Measurements from ENCODE around the gene COX7A2L. TPM values are rescaled to one million over a fixed set of nuclear protein-coding genes. Genes with fewer than 3 reads are reported as not detected.
A peak's percentile ranks its signal among the peaks of the same experiment; 100 is the strongest.
"Not testable (repeated sequence)": the region's sequence is repeated elsewhere in the genome, so short reads cannot be mapped to it uniquely, and the experiment has no call there.

COX7A2L gene
- total and polyA plus RNA-seq, 5 experiments from 2014 or later, result 73.1 to 222 (median 174) TPM

DNA sequence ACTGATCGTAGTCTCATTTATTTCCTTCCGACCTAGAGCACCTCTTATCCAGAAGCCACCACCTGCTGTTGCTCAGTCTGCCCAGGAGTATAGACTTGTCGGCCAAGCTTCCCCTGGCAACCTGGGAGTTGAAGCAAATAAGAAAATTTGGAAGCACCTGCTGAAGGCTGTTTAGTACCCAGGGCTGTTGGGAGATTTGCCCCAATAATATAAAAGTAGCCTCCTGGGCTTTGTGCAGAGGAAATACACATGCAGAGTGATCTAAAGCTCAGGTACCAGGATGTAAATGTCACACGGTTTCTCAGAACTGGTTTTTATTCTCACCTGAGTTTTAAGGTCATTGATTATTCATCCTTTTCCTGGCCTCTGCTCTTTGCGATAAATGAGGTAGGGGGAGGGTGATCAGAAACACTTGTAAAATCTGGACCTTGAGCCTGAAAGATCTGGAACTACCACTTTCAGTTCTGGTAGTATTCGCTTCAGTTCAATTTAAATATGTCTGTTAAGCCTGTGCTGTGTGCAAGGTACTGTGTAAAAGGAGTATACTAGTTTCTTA is 789 bp upstream of the COX7A2L start:
- POLR2A ChIA-PET, result interaction anchor here (0.6 to 1.7 kb wide), 6 partner anchors 17 to 1634 kb away, joined by 3 to 4 read pairs (median 3); partner anchors contain the start of gene LRPPRC
- peaks cover 23 to 47% (median 45%) of the 10 kb centered on the region in 4 donors for H3K4me1 Mint-ChIP-seq
- peak in 1 of 2 donors; percentile 1 for ATAC-seq
- H3K9me3 Mint-ChIP-seq, result no peaks in the 10 kb centered on the region
- H3K27me3 Mint-ChIP-seq, result no peaks in the 10 kb centered on the region
- H3K27ac Mint-ChIP-seq, result peak overlapping the region; percentile 98 to 99 (median 99)
- H3K36me3 Mint-ChIP-seq, result peaks cover 0 to 6% (median 3%) of the 10 kb centered on the region in 3 donors
- H3K4me3 Mint-ChIP-seq, result peak overlapping the region; percentile 87 to 95 (median 90)
- no peak for DNase-seq

DNA sequence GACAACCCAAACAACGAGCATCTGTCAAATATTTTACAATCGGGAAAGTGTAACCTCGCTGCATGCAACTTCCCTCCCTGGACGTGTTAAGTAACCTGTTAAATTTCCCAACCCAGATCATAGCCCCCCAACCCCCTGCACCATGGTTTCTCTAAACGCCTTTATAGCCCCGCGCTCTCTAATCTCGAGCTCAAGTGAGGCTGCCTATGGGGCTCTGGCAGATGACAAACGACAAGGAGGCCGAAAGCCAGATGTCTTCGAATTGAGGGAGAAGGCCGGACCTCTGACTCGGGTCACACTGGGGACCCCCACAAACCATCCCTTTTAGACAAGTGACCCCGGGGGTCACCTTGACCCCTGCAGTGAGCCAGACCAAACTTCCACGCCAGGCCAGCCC is 526 bp downstream of the COX7A2L start:
- ATAC-seq, result no peak
- no peaks in the 10 kb centered on the region for H3K27me3 Mint-ChIP-seq
- DNase-seq, result peak in 3 of 10 donors; percentile 13 to 20 (median 15)
- H3K27ac Mint-ChIP-seq, result peak overlapping the region; percentile 98 to 99 (median 99)
- POLR2A ChIA-PET, result interaction anchor here (0.6 to 1.7 kb wide), 5 partner anchors 9 to 119 kb away, joined by 3 to 4 read pairs (median 3); no protein-coding TSS in a partner anchor
- H3K9me3 Mint-ChIP-seq, result no peaks in the 10 kb centered on the region
- H3K4me3 Mint-ChIP-seq, result peak overlapping the region; percentile 87 to 95 (median 90)
- peaks cover 0 to 13% (median 3%) of the 10 kb centered on the region in 3 donors for H3K36me3 Mint-ChIP-seq
- peaks cover 28 to 58% (median 55%) of the 10 kb centered on the region in 4 donors for H3K4me1 Mint-ChIP-seq

DNA sequence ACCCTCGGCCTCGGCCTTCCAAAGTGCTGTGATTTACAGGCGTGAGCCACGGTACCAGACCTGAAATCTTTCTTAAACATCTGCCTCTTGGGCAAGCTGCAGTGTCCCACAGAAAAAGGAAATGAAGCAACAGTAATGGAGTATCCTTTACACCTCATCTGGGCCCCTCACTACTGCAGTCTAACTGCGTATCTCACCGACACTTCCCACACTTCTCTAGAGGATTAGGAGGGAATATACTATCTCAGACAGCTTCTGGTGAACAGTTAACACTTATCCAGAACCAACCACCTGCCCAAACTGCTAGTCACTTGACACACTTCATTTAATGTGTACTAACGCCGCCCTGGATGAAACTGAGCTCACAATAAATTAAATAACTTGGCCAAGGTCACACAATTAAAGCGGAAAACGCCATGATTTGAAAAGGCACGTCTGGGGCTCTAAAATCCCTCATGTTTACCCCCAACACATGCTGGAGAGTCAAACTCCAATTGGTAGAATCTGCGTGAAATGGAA is 993 bp downstream of the COX7A2L start:
- peaks cover 30 to 60% (median 58%) of the 10 kb centered on the region in 4 donors for H3K4me1 Mint-ChIP-seq
- H3K27me3 Mint-ChIP-seq, result no peaks in the 10 kb centered on the region
- no peak for ATAC-seq
- DNase-seq, result peak in 2 of 10 donors; percentile 26 to 28
- no peaks in the 10 kb centered on the region for H3K9me3 Mint-ChIP-seq
- peaks cover 0 to 13% (median 3%) of the 10 kb centered on the region in 3 donors for H3K36me3 Mint-ChIP-seq
- peak overlapping the region; percentile 98 to 99 (median 99) for H3K27ac Mint-ChIP-seq
- peak overlapping the region; percentile 87 to 95 (median 90) for H3K4me3 Mint-ChIP-seq
- POLR2A ChIA-PET, result interaction anchor here (1.0 to 1.7 kb wide), 3 partner anchors 9 to 32 kb away, joined by 3 to 4 read pairs (median 3); no protein-coding TSS in a partner anchor

DNA sequence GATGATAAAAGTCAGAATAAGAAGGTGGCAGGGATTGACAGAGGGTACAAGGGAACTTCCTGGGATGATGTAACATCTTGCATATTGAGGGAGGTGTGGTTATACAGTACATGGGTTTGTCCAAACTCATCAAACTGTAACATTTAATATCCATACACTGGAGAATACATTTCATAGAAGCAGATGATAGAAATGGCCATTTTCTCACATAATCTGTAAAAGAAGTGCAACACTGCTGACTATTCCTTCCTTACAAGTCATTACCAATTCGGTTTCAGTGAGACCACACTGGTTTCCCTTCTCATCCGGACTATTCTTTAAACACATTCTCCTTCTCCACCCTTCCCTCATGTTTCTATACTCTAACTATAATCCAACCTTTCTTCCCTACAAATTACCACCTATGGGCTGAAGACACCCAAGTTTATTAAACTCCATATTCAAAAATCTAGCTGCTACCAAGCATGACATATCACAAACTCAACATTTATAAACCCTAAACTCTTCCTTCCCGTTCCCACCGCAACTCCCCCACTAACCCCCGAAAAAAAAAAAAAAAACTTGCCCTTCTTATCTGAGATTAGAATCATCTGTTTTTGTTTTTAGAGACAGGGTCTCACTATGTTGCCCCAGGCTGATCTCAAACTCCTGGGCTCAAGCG is 1.6 kb downstream of the COX7A2L start:
- POLR2A ChIA-PET, result no interaction called here
- Mint-ChIP-seq H3K9me3 (no peaks in the 10 kb centered on the region), H3K27ac (peak overlapping the region; percentile 98 to 99 (median 99)), H3K4me1 (peaks cover 36 to 66% (median 64%) of the 10 kb centered on the region in 4 donors), H3K4me3 (peak overlapping the region; percentile 87 to 95 (median 90)), H3K36me3 (peaks cover 0 to 13% (median 3%) of the 10 kb centered on the region in 3 donors), H3K27me3 (no peaks in the 10 kb centered on the region)
- DNase-seq (peak in 2 of 10 donors; percentile 22 to 26), ATAC-seq (no peak)

DNA sequence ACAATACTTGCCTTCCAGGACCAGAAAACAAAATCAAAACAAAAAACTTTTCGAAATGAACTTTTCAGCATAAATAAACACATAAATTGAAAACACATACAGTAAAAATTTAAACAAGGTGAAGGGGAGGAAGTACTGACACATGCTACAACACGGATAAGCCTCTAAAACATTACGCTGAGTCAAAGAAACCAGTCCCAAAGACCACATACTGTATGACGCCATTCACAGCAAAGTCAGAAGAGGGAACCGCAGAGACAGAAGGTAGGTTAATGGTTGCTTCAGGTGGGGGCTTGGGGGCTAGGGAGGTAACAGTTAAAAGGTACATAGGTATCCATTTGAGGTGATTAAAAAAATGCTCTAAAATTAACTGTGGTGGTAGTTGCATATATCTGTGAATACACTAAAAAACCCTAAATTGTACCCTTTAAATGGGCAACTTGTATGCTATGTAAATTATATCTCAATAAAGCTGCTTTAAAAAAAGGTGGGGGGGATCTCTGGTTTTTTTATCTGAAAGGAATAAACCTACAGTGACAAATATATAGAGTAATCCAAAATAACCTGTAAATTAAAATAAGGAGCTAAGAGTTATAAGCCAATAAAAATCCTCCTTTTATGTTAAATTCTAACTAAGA is 7.1 kb downstream of the COX7A2L start:
- Mint-ChIP-seq H3K36me3 (peaks cover 0 to 60% (median 17%) of the 10 kb centered on the region in 3 donors), H3K27ac (peak overlapping the region in 7 of 10 donors; percentile 6 to 79 (median 54))
- peak; percentile 54 to 81 for ATAC-seq

DNA sequence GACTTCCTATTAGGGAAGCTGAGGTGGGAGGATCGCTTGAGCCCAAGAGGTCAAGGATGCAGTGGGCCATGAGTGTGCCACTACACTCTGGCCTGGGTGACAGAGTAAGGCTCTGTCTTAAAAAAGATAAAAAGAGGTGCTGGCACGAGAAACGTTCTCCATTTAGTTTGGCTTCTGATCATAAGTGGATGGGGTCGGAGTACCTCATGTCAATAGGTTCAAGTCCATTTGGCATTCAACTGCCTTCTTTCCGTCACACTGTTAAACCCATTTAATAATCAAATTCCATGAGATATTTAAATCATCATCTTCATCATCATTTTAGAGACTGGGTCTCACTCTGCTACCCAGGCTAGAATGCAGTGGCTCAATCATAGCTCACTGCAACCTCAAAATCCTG is 9.2 kb downstream of the COX7A2L start:
- POLR2A ChIA-PET, result interaction anchor here (0.9 kb wide), 1 partner anchor 9 kb away, joined by 3 read pairs; no protein-coding TSS in a partner anchor
- H3K36me3 Mint-ChIP-seq, result peaks cover 0 to 72% (median 21%) of the 10 kb centered on the region in 3 donors
- DNase-seq (no peak), ATAC-seq (no peak)
- H3K4me1 Mint-ChIP-seq, result peaks cover 24 to 51% (median 45%) of the 10 kb centered on the region in 4 donors
- H3K27ac Mint-ChIP-seq, result peak overlapping the region in 2 of 10 donors; percentile 6 to 21
- no peak overlapping the region for H3K4me3 Mint-ChIP-seq
- no peaks in the 10 kb centered on the region for H3K27me3 Mint-ChIP-seq
- H3K9me3 Mint-ChIP-seq, result no peaks in the 10 kb centered on the region

More for the DNA sequence above, 7.1 kb downstream of the COX7A2L start:
- DNase-seq, result peak in 1 of 10 donors; percentile 9
- H3K4me1 Mint-ChIP-seq, result peaks cover 31 to 64% (median 61%) of the 10 kb centered on the region in 4 donors
- POLR2A ChIA-PET, result no interaction called here
- H3K27me3 Mint-ChIP-seq, result no peaks in the 10 kb centered on the region
- no peaks in the 10 kb centered on the region for H3K9me3 Mint-ChIP-seq
- H3K4me3 Mint-ChIP-seq, result peak overlapping the region in 2 of 10 donors; percentile 0 to 19

DNA sequence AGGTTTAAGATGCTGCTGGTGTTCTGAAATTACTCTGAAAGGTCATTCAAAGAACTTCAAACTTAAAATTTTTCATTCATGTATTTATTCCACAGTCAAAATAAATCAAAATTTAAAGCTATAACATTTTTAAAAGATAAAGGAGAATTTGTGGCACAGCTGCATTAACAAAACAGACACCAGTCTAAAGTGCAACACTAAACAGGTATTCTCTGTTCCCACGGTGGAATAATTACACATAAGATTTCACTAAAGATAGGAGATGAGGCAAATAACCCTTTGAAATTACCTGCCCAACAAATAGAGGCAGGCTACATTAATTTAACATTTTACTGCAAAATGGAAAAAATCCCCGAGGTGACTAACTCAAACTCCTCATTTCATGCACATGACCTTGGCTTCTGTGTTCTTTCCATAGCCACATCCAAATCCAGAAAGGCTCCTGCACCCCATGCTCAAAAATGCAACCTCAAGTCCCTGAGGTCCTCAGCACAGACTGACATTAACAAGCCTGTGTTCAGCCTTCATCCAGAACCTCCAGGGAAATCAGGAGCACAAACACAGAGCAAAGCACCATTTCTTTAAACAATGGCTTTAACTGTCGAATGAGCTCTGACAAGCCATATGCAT is 10.5 kb downstream of the COX7A2L start:
- no peaks in the 10 kb centered on the region for H3K9me3 Mint-ChIP-seq
- H3K4me1 Mint-ChIP-seq, result peaks cover 21 to 43% (median 35%) of the 10 kb centered on the region in 4 donors
- POLR2A ChIA-PET, result interaction anchor here (0.7 kb wide), 1 partner anchor 13 kb away, joined by 6 read pairs; no protein-coding TSS in a partner anchor
- no peak for DNase-seq
- peak overlapping the region in 1 of 10 donors; percentile 29 for H3K27ac Mint-ChIP-seq
- ATAC-seq, result no peak
- peaks cover 0 to 73% (median 25%) of the 10 kb centered on the region in 3 donors for H3K36me3 Mint-ChIP-seq
- no peaks in the 10 kb centered on the region for H3K27me3 Mint-ChIP-seq
- no peak overlapping the region for H3K4me3 Mint-ChIP-seq

DNA sequence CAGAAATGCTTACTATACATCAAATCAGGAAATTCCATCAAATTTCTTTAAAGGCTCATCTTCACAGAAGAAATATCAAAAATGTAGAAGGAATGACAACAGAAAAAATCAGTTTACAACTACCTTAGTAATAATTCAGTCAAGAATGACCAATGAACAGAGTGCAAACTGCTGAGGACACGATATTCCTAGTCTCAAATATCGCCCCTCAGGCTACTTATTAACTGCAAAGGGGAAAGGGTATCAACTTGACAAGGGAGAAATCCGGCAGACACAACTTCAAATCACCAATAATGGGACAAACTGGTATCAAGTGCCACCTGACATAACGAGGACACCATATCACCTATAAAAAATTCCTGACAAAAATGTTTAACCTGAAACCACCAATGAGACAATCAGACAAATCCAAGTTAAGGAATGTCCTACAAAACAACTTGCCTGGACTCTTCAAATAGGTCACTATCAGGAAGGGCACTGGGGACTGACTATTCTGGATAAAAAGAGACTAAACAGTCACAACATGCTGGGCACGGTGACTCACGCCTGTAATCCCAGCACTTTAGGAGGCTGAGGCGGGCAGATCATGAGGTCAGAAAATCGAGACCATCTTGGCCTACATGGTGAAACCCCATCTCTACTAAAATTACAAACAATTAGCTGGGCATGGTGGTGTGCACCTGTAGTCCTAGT is 12.8 kb downstream of the COX7A2L start:
- H3K4me1 Mint-ChIP-seq, result peaks cover 12 to 29% (median 18%) of the 10 kb centered on the region in 4 donors
- POLR2A ChIA-PET, result no interaction called here
- H3K9me3 Mint-ChIP-seq, result no peaks in the 10 kb centered on the region
- ATAC-seq (no peak), DNase-seq (no peak)
- H3K4me3 Mint-ChIP-seq, result no peak overlapping the region
- H3K27me3 Mint-ChIP-seq, result no peaks in the 10 kb centered on the region
- peaks cover 0 to 89% (median 27%) of the 10 kb centered on the region in 3 donors for H3K36me3 Mint-ChIP-seq
- H3K27ac Mint-ChIP-seq, result peak overlapping the region in 1 of 10 donors; percentile 3

DNA sequence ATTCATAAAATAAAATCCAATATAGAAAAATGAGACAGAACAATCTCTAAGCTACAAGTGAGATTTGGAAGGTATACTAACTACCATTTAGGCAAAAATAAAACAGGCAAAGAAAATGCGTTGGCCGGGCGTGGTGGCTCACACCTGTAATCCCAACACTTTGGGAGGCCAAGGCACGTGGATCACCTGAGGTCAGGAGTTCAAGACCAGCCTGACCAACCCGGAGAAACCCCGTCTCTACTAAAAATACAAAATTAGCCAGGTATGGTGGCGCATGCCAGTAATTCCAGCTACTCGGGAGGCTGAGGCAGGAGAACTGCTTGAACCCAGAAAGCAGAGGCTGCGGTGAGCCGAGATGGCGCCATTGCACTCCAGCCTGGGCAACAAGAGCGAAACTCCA is 13.5 kb downstream of the COX7A2L start:
- DNase-seq, H3K27me3 Mint-ChIP-seq, H3K4me3 Mint-ChIP-seq, ATAC-seq, H3K9me3 Mint-ChIP-seq: not testable (repeated sequence)
- H3K27ac Mint-ChIP-seq, result peak overlapping the region in 1 of 10 donors; percentile 64
- H3K4me1 Mint-ChIP-seq, result peaks cover 13 to 30% (median 19%) of the 10 kb centered on the region in 4 donors
- peaks cover 0 to 86% (median 24%) of the 10 kb centered on the region in 3 donors for H3K36me3 Mint-ChIP-seq
- POLR2A ChIA-PET, result interaction anchor here (0.6 kb wide), 1 partner anchor 47 kb away, joined by 4 read pairs; no protein-coding TSS in a partner anchor

DNA sequence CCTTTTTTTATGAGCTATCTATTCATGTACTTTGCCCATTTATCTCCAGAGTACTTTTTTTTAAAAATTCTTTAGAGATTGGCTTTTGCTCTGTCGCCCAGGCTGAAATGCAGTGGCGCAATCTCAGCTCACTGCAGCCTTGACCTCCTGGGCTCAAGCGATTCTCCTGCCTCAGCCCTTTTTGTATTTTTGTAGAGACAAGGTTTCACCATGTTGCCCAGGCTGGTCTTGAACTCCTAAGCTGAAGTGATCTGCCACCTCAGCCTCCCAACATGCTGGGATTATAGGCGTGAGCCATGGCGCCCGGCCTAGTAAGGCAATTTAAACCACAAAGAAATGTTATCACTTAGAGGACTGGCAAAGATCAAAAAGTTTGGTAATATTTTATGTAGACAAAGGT is 14.2 kb downstream of the COX7A2L start:
- POLR2A ChIA-PET, result interaction anchor here (0.8 kb wide), 1 partner anchor 15 kb away, joined by 3 read pairs; no protein-coding TSS in a partner anchor
- not testable (repeated sequence) for ATAC-seq, H3K27me3 Mint-ChIP-seq, H3K27ac Mint-ChIP-seq, DNase-seq, H3K4me3 Mint-ChIP-seq, H3K9me3 Mint-ChIP-seq
- Mint-ChIP-seq H3K36me3 (peaks cover 0 to 80% (median 17%) of the 10 kb centered on the region in 3 donors), H3K4me1 (peaks cover 18 to 34% (median 25%) of the 10 kb centered on the region in 4 donors)

DNA sequence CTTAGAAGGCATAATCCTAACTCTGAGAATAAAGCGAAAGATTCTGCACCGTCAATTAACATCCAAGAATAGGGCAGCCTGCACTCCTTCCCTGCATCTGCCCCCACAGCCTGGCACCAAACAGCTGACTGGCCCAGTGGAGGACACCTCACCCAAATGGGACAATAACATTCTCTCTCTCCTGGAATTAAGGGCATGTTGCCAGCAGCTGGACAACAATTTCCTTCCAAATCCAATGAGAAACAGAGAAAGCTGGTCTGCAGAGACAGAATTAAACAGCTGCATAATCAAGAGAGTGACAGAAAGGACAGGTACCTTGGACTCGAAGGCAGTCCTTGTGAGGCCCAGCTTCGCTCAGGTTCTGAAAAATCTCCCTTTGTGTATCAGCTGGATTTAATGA is 15.0 kb downstream of the COX7A2L start:
- POLR2A ChIA-PET, result interaction anchor here (0.6 to 0.8 kb wide), 2 partner anchors 14 to 225 kb away, joined by 3 read pairs; no protein-coding TSS in a partner anchor
- ATAC-seq (no peak), DNase-seq (no peak)
- no peak overlapping the region for H3K27ac Mint-ChIP-seq
- H3K36me3 Mint-ChIP-seq, result peaks cover 0 to 73% (median 17%) of the 10 kb centered on the region in 3 donors
- peak overlapping the region in 1 of 10 donors; percentile 10 for H3K4me3 Mint-ChIP-seq
- H3K4me1 Mint-ChIP-seq, result peaks cover 23 to 43% (median 32%) of the 10 kb centered on the region in 4 donors
- no peaks in the 10 kb centered on the region for H3K9me3 Mint-ChIP-seq
- no peaks in the 10 kb centered on the region for H3K27me3 Mint-ChIP-seq
